KOPT-K1 (cell line): ENCODE measurements around the gene ARHGAP6.
"Not testable (repeated sequence)": the region's sequence is repeated elsewhere in the genome, so short reads cannot be mapped to it uniquely, and the experiment has no call there.

Experiments used
- H3K27ac ChIP-seq: fragments of 200-600 bp; sonication (generic); 2 replicates; pipeline ENCODE4 v1.5.1; 2016; ENCODE audit warnings: antibody characterized with exemption, mild to moderate bottlenecking, low read depth, low read length; ENCODE audit not compliant: poor library complexity, severe bottlenecking
- H3K36me3 ChIP-seq: fragments of 200-600 bp; sonication (generic); 2 replicates; pipeline ENCODE4 v1.5.1; 2017; ENCODE audit warnings: antibody characterized with exemption, mild to moderate bottlenecking, low read length, moderate library complexity; ENCODE audit not compliant: insufficient read depth
- H3K9me3 ChIP-seq: fragments of 200-600 bp; sonication (generic); 2 replicates; pipeline ENCODE4 v1.5.1; 2017; ENCODE audit warnings: antibody characterized with exemption, low read length, mild to moderate bottlenecking; ENCODE audit not compliant: insufficient read depth, poor library complexity, severe bottlenecking

Gene ARHGAP6

DNA sequence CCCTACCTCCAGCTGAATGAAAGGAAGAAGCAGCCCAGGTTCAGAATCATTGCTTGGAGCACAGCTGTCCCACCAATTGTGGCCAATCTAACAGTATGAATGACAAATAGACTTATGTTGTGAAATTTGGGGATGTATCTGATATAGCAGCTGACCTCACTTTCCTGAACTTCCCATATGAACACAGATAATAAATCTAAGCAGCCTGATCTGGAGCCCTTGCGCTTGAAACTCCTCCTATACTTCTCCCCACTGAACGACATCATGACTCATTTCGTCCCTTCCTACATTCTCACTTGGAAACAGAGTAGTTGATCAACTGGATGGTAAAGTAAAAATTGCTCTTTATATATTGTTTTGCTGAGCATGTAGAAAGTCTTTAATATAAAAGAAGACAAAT lies 396.7 kb downstream of the ARHGAP6 start:
- H3K27ac ChIP-seq: no peak overlapping the region
- no peaks in the 10 kb centered on the region for H3K36me3 ChIP-seq
- H3K9me3 ChIP-seq: no peaks in the 10 kb centered on the region

GRCh38 chrX:11267425-11267824 lies 398.3 kb downstream of the ARHGAP6 start:
- Histone ChIP-seq H3K9me3 (no peaks in the 10 kb centered on the region), H3K36me3 (no peaks in the 10 kb centered on the region), H3K27ac (no peak overlapping the region)

DNA sequence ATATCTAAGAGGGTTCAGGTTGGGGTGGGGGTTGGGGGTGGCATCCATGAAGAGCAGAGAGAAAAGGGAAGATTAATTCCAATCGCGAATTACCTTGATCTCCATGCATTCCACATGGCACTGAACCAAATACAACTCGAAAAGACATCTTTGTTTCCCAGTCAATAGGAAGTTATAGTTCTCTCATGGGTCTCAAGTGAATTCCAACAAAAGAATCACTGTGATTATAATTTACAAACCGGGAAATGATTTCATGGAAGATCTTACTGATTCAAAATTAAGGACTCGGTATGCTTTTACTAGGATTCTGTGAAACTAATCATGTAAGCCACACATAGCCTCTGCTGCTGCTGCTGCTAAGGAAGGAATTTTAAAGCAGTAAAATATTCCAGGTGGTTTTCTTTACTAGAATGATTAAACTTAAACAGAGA lies 399.1 kb downstream of the ARHGAP6 start:
- no peaks in the 10 kb centered on the region for H3K36me3 ChIP-seq
- no peaks in the 10 kb centered on the region for H3K9me3 ChIP-seq
- no peak overlapping the region for H3K27ac ChIP-seq

DNA sequence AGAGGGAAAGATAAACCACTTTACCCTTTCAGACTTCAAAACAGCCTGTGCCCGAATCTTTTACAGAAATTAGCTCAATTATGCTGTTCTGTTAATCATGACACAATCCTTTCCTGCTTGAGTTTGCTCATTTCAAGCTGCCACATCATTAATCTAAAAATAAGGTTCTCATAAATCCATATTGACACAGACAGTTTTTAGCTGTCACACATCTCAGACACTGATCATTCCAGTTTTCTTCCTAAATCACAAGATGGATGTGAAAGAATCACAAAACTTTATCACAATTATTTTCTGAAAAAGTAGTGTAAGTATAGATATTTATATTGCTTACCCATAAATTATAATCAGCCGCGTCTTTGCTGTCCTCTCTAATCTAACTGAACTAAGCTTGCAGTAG lies 400.4 kb downstream of the ARHGAP6 start:
- Histone ChIP-seq H3K9me3 (no peaks in the 10 kb centered on the region), H3K27ac (no peak overlapping the region), H3K36me3 (no peaks in the 10 kb centered on the region)

DNA sequence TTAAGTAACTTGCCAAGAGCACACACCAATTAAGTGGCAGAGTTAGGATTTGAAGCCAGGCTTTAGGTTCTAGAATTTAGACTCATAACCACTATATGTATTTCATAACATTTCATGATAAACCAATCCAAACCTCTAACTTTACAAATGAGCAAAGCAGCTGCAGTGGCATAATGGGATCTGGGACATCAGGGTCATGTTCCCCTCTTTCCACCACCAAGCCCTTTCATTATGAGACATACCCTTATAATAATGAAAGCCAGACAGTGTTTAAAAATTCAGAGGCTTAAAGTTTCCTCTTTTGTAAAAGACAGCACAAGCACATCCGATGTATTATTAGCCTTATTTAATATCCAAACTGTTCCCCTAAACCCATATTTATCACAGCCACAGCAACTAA lies 400.8 kb downstream of the ARHGAP6 start:
- H3K27ac ChIP-seq: no peak overlapping the region
- no peaks in the 10 kb centered on the region for H3K36me3 ChIP-seq
- no peaks in the 10 kb centered on the region for H3K9me3 ChIP-seq

DNA sequence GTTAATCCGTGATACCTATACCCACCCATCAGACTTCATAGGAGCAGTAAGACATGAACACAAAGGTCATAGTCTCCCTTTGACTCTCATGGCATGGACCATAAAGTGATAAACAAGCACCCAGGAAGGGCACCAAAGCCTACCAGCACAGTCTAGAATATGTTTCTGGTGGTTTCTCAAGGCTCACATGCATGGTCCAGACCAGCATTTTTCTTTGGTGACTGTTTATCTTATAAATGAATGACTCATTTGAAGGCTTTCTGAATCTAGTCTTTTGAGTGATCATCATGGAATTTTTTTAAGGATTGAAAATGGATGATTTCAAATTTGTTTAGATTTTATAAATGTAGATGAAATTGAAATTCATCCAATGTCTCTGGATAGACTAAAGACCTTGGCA lies 404.5 kb downstream of the ARHGAP6 start:
- H3K27ac ChIP-seq: no peak overlapping the region
- no peaks in the 10 kb centered on the region for H3K9me3 ChIP-seq
- H3K36me3 ChIP-seq: no peaks in the 10 kb centered on the region

DNA sequence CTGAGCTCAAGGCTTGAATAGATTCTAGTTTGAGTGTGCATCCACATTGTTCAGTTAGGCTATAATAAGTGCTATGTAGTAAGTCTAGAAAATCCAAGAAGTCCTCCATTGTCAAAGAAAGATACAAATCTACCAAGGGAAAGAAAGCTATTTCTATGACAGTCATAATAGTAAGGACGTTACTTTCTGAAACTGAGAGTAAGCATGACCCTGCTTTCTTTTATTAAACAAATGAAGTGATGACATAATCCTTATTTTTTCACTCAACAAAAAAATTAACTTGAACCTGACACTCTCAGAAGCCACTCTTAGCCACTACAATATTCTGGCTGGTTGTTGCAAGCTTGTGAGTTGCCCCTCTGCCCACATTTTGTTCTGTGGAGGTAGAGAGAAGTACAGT lies 406.3 kb downstream of the ARHGAP6 start:
- H3K9me3 ChIP-seq: no peaks in the 10 kb centered on the region
- H3K27ac ChIP-seq: no peak overlapping the region
- H3K36me3 ChIP-seq: no peaks in the 10 kb centered on the region

DNA sequence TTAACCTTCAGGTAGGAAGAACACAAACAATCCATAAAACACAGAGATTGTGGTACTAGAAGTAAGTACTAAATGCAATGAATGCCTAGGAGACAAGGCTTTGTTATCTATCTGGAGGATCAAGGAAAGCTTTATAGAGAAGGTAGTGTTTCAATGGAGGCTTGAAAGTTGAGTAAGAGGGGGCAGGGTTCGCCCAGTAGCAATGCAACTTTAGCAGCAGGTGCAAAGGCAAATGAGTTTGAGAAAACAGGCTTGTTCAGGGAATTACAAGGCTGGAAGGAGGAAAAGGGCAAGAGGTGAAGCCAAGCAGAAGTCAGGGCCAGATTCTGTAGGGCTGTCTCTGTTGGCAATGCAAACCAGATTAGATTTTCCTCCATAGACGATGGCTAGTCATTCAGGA lies 408.0 kb downstream of the ARHGAP6 start:
- Histone ChIP-seq H3K36me3 (no peaks in the 10 kb centered on the region), H3K9me3 (no peaks in the 10 kb centered on the region), H3K27ac (no peak overlapping the region)

- no peaks in the 10 kb centered on the region for H3K9me3 ChIP-seq
- no peaks in the 10 kb centered on the region for H3K36me3 ChIP-seq
- H3K27ac ChIP-seq: no peak overlapping the region
These were observed 408.4 kb downstream of the ARHGAP6 start for GRCh38 chrX:11257290-11257689.

DNA sequence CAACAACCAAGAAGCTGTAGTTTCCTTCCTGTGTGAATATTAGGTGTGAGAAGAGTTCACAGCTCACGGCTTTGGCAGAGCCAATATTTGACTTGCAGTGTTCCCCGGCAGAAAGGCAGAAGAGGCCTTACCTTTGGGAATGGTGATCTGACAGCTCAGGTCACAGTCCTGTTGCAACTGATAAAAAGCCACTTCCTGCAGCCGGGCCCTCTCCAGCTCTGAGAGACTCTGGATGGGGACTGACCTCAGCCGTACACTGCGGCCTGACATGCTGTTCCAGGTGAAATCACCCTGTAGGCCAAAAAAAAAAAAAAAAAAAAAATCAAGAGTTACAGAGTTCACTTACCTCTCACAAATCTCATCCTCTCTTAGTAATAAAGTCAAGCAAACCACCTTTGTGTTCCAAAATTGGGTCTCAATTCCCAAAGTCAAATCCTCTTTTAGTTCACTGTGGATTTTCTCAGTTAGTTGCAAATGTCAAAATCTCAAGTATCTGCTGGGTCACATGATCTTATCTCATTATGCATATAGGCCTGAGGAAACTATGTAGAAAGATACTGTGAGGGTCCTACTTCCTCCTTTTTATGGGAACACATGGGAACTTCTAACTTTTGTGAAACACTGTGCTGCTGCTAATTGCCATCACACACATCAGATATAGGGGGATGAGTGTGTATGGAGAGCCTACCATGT lies 411.2 kb downstream of the ARHGAP6 start:
- H3K27ac ChIP-seq: no peak overlapping the region
- no peaks in the 10 kb centered on the region for H3K9me3 ChIP-seq
- H3K36me3 ChIP-seq: no peaks in the 10 kb centered on the region

DNA sequence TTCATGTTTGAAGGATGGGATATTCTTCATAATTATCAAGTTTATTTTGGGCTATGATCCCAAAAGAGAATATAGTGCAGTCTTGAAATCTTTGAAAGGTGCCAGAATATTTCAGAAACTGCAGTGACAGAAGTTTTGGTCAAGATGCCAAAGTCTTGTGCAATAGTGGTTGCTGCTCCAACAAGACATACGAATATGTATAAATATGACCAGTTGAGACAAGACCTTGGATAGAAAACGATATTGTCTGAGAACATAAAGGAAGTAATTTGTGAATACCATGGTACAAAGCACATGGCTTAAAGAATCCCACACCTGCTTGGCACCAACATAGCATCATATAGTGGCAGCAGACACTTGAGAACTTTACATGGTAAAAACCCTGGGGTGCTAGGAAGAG lies 421.1 kb downstream of the ARHGAP6 start:
- H3K36me3 ChIP-seq: no peaks in the 10 kb centered on the region
- H3K9me3 ChIP-seq: no peaks in the 10 kb centered on the region
- H3K27ac ChIP-seq: no peak overlapping the region

DNA sequence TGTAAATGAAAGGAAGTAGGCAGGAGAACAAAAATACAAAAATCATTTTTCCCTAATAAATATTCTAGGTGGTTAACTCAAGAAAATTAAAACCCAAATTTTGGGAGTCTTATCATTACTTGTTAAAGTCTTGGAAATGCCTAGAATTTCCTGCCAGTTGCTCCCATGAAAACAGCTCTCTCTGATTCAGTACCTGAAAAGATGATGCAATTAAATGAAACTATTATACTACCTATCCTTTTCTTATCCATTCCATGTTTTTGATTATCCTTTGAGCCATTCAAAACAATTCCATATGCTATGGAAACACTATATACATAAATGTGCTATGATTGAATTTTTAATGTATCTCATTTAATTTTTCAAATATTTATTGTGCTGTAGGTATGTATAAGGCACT lies 423.0 kb downstream of the ARHGAP6 start:
- H3K9me3 ChIP-seq: no peaks in the 10 kb centered on the region
- no peak overlapping the region for H3K27ac ChIP-seq
- no peaks in the 10 kb centered on the region for H3K36me3 ChIP-seq

- H3K36me3 ChIP-seq: no peaks in the 10 kb centered on the region
- H3K9me3 ChIP-seq: no peaks in the 10 kb centered on the region
- no peak overlapping the region for H3K27ac ChIP-seq
These were observed 424.0 kb downstream of the ARHGAP6 start for GRCh38 chrX:11241720-11242119.

- H3K27ac ChIP-seq: no peak overlapping the region
These were observed 426.5 kb downstream of the ARHGAP6 start for GRCh38 chrX:11239230-11239629.

DNA sequence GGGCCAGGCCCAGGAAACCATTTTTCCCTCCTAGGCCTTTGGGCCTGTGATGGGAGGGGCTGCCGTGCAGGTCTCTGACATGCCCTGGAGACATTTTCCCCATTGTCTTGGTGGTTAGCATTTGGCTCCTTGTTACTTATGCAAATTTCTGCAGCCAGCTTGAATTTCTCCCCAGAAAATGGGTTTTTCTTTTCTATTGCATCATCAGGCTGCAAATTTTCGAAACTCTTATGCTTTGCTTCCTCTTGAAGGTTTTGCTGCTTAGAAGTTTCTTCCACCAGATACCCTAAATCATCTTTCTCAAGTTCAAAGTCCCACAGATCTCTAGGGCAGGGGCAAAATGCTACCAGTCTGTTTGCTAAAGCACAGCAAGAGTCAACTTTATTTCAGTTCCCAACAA lies 430.3 kb downstream of the ARHGAP6 start:
- not testable (repeated sequence) for H3K27ac ChIP-seq, H3K9me3 ChIP-seq, H3K36me3 ChIP-seq

More at GRCh38 chrX:11239230-11239629, 426.5 kb downstream of the ARHGAP6 start:
- Histone ChIP-seq H3K36me3 (no peaks in the 10 kb centered on the region), H3K9me3 (no peaks in the 10 kb centered on the region)

- H3K27ac ChIP-seq: no peak overlapping the region
- H3K9me3 ChIP-seq: no peaks in the 10 kb centered on the region
- H3K36me3 ChIP-seq: no peaks in the 10 kb centered on the region
These were observed 450.4 kb downstream of the ARHGAP6 start for GRCh38 chrX:11215191-11215921.
